HG03521 (cell line): ENCODE results near the gene RIMS3.

Experiments used
- ATAC-seq: cut with Tn5 transposase; IDR thresholded peaks from one replicate; pipeline ENCODE4 v1.9.1; 2021; ENCODE audit warnings: mild to moderate bottlenecking, moderate library complexity; ENCODE audit not compliant: unreplicated experiment

Gene RIMS3

DNA sequence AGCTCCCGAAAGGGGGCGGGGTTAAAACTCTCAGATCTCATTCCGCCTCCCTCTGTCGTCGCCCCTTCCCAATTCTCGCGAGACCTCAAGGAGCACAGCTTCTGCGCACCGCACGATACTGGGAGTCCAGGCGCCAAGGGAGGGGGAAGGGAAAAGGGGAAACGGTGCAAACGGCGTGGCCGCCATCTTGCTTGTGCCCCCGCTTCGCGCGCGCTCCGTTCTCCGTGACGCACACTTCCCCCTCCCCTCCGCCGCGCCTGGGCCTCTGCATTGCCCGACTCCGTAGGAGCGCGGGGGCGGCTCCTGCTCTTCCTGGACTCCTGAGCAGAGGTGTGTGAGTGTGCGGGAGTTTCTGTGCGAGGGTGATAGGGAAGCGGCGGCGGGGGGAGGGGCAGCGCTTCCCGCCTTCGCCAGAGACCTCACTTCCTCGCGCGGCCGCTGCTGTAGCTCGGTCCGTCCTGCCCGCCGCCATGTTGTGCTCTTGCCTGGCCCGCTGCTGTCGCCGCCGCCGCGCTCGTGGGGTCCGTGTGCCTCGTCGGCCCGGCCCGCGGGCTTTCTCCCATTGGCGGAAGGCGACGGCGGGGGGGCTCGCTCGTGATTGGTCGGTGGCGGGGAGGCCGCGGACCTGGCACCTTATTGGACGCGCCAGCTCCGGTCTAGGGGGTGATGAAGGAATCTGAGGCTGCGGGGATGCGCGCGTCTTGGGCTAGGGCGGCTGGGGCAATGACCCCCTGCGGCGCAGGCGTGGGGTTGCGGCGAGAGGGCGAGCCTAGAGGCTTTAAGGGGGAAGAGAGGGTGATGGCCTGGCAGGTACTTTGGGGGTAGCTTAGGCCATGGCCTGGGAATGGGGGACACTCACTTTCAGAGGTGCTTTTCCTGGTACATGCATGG, 26.3 kb upstream of the RIMS3 start, which contains the start of gene NFYC:
Gene NFYC, plus strand, starts transcription at position 167 of the 891 bp plus-strand sequence. CDS start 47,140 bp downstream, outside the sequence.
- ATAC-seq = peak; percentile 73

GRCh38 chr1:40690771-40691537, 25.5 kb upstream of the RIMS3 start:
- ATAC-seq = no peak

DNA sequence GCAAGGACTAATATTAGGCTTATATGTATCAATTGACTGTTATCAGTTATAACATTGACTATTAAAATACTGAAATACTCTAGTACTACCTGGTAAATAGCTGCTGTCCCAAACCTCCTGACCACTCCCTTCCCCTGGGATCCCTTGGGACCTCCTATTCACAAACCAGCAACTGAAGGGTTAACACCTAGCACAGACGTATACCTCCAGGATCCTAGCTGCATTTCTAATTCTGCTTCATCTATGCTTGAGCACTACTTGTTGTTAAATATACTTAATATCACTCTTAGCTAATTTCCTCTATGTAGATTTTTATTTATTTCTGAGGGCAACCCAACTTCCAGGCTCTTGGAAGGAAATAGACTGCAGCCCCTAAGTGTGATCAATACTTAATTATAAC, 24.3 kb upstream of the RIMS3 start:
- no peak for ATAC-seq

- ATAC-seq = no peak
Measured at GRCh38 chr1:40687661-40688060, 22.2 kb upstream of the RIMS3 start.

GRCh38 chr1:40687059-40687458, 21.6 kb upstream of the RIMS3 start:
- no peak for ATAC-seq

DNA sequence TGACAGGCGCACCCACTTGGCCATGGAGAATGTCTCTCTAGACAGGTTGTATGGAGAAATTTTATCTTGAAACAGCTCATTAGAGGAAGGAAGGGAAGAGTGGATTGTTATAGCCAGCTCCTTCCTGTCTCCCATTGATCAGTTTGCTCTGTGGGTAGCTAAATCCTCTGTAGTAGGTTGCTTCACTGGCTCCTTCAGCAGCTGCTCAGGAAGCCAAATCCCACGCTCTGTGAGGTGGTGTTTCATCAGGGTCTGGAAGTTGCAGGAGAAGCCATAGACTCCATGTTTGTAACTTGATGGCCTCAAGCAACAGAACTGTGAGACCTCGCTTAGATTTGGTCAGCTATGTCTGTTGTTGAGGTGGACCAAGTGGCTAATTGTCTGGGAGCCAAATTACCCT, 19.2 kb upstream of the RIMS3 start:
- ATAC-seq = no peak

DNA sequence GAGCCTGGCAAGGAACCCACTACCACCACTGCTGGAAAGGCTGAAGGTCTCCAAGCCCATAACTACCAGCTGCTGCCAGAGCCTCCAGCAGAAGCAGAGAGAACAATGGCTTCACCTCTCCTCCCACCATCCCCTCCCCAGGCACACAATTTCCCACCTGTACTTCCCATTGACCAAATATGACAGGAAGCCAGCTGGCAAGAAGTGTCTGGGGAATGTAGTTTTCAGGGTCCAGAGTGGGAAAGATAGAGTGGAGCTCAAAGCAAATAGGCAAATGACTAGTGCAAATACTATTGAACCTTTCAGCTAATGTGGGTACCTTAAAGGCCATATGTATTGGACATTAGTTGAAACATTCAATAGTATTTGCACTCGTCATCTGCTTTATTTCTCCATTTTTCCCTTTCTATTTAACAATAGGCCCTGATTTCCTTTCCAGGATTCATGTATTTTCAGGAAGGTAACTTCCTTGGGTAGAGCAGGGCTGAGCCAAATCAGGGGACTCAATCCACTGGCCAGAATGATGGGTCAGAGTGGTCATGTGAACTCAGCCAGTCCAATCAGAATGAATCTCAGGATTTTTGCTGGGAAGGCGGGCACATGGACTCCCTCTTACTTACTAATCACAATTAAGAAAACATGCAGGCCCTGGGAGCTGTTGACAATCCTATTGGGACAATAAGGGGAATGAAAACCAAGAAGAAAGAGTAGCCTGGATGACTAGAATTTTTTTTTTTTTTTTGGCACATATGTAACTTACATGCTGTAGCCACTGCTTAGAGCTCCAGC, 13.9 kb upstream of the RIMS3 start:
- no peak for ATAC-seq

DNA sequence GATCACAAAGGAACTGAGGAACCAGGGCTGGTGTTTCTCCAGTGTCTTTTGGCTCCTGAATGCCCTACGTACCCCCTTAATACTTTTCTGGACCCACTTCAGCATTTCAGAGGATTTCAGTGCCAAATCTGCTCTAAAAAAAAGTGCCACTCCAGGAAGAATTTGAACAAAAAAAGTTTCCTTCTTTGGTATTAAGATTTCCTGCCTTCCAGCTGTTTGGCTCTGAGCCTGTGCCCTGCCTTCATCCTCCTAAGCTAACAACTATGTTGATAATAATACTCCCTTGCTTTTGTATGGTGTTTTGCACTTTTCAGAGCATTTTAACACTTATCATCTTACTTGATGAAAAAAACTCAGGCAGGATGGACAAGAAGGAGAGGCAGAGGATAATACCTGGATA, 11.0 kb upstream of the RIMS3 start:
- no peak for ATAC-seq

- no peak for ATAC-seq
Measured at GRCh38 chr1:40673452-40673851, 8.0 kb upstream of the RIMS3 start.

DNA sequence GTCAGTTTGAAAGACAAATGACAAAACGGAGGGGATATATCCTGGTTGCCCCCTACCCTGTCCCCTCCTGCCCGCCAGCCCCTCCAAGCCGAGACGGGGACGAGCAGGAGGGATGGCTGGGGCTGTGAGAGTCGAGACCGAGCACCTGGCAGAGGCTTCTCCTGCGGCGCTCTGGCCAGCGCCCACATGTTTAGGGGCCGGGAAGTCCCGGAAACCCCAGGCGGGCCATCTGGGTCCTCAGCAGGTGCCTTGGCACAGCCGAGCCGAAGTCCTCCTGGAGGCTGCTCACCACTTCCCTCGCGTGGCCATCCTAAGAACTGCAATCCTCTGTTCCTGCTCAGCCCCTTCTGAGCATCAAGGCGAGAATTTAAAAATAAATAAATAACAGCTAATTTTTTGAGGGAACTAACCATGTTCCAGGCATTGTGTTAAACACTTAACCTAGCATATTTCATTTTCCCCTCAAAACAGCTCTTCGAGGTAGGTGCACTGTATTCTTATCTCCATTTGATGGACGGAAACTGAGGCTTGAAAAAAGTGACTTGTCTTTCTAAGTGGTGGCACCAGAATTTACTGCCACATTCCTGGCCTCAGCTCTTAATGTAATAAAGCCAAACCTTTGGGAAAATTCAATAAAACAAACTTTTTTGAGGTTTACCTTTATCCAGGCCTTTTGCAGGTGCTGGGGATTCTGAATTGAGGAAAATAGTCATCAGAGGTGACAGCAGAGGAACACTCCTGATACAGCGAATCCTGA, 3.5 kb upstream of the RIMS3 start:
- peak; percentile 45 for ATAC-seq

DNA sequence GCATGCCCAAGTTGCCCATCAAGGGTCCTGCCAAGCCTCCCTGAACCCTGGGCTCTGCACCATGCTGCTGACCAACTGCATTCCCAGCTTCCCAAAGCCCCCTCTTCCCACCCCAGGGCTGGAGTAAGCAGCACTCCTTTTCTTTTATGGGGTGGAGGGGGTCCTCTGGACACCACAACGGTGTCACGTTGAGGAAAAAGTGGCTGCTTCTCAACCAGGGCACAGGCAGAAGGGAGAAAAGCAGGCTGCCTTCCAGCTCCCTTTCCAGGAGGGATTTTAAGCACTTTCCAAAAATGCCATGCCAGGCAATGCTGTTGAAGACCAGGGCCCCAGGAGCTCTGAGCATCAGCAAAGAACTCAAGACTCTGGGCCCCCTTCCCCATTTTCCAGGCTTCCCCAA, 691 bp downstream of the RIMS3 start:
- no peak for ATAC-seq

DNA sequence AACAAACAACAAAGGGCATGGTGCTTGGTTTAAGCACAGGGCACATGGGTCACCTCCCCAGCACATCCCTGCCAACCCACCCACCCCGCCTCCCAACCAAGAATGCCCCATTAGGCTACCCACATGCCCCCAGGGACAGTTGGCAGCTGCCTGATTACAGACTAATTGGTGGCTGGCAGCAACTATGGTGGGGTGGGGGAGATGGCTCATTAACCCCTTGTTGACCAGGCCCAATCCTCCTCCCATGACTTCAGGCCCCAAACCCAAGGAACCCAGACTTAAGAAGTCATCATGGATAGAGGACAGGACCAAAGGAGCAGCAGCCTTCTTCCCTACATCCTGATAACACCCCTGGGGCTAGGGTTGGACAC, 1.3 kb downstream of the RIMS3 start:
- no peak for ATAC-seq

DNA sequence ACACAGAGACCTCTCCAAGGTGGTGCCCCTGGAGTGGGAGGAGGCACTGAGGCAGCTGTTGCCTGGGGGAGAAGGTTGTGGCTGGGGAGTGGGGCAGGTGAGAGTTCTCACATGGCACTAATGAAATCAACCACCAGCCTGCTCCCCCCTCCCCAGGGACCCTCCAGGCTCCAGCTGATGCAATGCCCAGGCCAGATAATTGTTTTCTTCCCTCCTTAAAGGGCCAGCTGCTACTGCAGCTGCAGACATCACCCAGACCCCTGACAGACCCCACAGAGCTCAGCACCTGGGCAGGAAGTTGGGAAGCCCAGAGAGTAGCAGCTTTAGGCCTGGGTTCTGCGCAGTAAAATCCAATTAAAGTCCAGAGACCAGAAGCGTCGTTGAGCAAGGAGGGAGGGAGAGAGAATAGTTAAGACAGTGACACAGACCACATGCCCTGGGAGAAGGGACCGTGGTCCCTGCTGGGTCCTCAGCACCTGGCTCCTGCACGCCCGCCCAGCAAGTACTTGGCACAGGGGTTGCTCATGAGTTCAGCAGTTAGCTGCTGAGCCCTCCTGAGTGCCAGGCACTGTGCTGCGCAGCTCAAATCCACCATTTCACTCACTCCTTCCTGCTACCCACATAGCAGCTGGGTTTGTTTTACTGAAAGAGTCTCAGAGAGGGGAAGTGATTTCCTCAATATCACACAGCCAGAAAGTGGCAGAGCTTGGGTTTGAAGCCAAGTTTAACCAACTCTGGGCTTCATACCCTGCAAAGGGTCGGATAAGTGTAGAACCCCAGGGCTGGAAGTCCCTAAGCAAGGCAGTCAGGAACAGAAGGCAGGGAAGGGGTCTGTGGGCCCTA, 1.9 kb downstream of the RIMS3 start:
- ATAC-seq = no peak

DNA sequence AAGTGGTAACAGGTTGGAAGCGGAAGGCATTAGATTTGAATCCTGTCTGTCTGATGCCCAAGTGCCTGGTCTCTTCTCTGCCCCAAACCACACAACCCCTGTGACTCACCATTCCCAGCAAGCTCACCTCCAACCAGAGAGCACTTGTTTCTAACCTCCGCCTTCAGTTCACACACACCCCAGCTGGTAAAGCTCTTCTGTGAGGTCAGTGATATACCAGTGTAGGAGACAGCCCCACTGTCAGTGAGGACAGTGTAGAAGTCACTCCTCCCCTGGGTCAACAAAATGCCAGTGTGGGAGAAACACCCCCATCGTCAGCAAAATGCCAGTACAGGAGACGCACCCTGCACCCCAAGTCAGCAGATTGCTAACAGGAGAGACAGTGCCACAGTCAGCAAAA, 2.6 kb downstream of the RIMS3 start:
- no peak for ATAC-seq

- no peak for ATAC-seq
Measured at GRCh38 chr1:40662151-40662550, 3.3 kb downstream of the RIMS3 start.

GRCh38 chr1:40661678-40662077, 3.8 kb downstream of the RIMS3 start:
- ATAC-seq = no peak

DNA sequence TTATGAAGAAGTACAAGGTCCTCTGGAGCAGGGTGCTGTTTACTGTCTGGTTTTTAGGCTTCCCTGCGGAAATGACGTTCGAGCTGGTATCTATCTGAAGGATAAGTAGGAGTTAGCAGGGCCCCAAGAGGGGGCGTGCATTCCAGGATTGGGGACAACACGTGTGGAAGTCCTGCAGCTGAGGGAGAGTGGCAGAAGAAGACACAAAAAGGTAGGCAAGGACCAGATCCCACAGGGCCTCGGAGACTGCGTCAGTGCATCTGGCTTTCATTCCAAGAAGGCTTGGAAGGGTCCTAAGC, 5.9 kb downstream of the RIMS3 start:
- no peak for ATAC-seq

GRCh38 chr1:40658751-40659648, 6.5 kb downstream of the RIMS3 start:
- no peak for ATAC-seq

GRCh38 chr1:40657046-40657445, 8.4 kb downstream of the RIMS3 start:
- no peak for ATAC-seq
